GM12892 (cell line): Measurements from ENCODE around the gene SFR1.

Experiments
- POLR2A ChIP-seq: IDR thresholded peaks from 2 replicates; pipeline ENCODE4 v1.6.1; 2011; ENCODE audit warnings: low read depth, low read length, control low read depth
- POLR2AphosphoS5 ChIP-seq: IDR thresholded peaks from 2 replicates; pipeline ENCODE4 v1.6.1; 2011; ENCODE audit warnings: low read depth, low read length, control low read depth
- TAF1 ChIP-seq: IDR thresholded peaks from 2 replicates; pipeline ENCODE4 v1.6.1; 2011; ENCODE audit warnings: low read depth, mild to moderate bottlenecking, control low read depth, low read length, borderline replicate concordance

- TF ChIP-seq POLR2AphosphoS5 (no peak), POLR2A (no peak), TAF1 (no peak)
Measured at GRCh38 chr10:104123397-104123796, 1.4 kb downstream of the SFR1 start.
